Measurements from ENCODE around the gene BUD13. TPM values are rescaled to one million over a fixed set of nuclear protein-coding genes. Genes with fewer than 3 reads are reported as not detected.
A peak's percentile ranks its signal among the peaks of the same experiment; 100 is the strongest.

Gene BUD13
- 10 to 100 TPM; 30.2 to 35.6 TPM for total RNA-seq

DNA sequence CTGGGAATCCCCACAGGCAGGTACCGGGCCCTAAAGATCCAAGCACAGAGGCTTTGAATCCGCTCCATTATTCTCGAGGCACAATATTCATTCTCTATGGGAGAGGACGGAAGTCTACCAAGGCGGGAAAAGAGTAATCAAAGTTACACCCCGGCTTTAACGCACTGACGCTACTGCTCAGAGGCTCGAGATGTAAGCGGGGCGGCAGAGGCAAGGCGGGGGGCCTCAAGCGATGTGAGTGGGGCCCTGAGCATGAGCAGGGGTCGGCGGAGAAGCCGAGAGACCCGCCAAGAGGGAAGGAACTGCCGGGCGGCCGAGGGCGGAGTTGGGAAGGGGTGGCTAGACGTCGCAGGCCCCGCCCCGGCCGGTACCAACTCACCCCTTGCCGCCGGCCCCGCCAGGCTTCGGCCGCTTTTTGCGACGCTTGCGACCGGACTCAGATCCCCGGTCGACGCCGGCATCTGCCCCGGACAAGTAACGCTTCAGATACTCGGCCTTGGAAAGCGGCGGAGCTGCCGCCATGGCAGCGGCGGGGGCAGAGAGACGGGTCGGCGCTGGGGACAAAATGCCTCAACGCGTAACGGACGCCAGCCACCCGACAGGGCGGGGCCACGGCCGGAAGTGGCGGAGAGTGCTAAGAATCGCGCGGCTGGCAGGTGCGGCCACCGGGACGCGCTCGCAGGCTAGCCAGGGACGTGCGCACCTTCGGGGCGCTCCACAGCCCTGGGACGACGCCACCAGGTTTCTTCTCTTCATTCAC lies at the start of gene BUD13:
TSS of gene BUD13 (minus strand) at position 545 of the 760 bp plus-strand sequence. CDS start at position 522, 23 bp downstream.
- peaks cover 44% of the 10 kb centered on the region for H3K36me3 Mint-ChIP-seq (ENCODE audit: low read depth)
- POLR2A ChIA-PET, result interaction anchor here (1.0 kb wide), 1 partner anchor 15 kb away, joined by 3 read pairs; the partner anchor contains the start of gene ZPR1

DNA sequence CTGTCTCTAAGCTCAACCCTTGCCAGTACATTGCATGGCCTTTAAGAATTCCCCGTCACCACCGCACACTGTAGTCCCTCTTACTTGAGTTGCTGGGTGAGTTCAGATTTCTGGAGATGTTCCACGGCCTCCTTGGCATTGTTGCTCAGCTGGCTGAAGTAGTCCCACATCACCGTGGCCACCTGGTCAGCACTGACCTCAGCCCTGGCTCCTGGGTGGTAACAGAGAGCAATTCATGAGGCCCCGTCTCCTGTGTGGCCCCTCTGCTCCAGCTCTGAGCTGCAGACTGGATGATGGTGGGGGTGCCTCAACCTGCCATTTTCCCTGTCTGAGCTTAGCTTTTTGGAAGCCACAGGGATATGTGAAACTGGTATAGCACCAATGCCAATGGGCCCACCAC lies 49.8 kb upstream of the BUD13 start:
- intact Hi-C loops (cut with DNase I, micrococcal nuclease), result no loop called here
- no peaks in the 10 kb centered on the region for H3K36me3 Mint-ChIP-seq (ENCODE audit: low read depth)
- POLR2A ChIA-PET, result interaction anchor here (0.7 to 1.1 kb wide), 3 partner anchors 13 to 342 kb away, joined by 3 read pairs; no protein-coding TSS in a partner anchor
- no peaks in the 10 kb centered on the region for H3K27me3 Mint-ChIP-seq
- no peaks in the 10 kb centered on the region for H3K9me3 Mint-ChIP-seq (ENCODE audit: low read depth)
- H3K4me1 Mint-ChIP-seq, result no peaks in the 10 kb centered on the region
- no peak overlapping the region for H3K4me3 Mint-ChIP-seq
- H3K27ac Mint-ChIP-seq, result no peak overlapping the region
- no peak for DNase-seq
- ATAC-seq, result no peak
- CTCF ChIA-PET, result interaction anchor here (0.6 to 1.7 kb wide), 4 partner anchors 11 to 284 kb away, joined by 3 to 5 read pairs (median 4); no protein-coding TSS in a partner anchor

More for the DNA sequence above, at the start of gene BUD13:
- DNase-seq (peak; percentile 97), ATAC-seq (peak; percentile 91)
- H3K4me1 Mint-ChIP-seq, result peaks cover 56% of the 10 kb centered on the region
- H3K27ac Mint-ChIP-seq, result peak within 1 kb of the TSS; percentile 98
- intact Hi-C loops (cut with DNase I, micrococcal nuclease), result loop anchor here (1.0 to 5.0 kb wide), 12 partner anchors 16 to 1270 kb away; partner anchors contain the start of genes PAFAH1B2 (in 2 of the 2), PCSK7 (in 2 of the 2), RNF214 (in 2 of the 2) and ZPR1 (in 2 of the 2)
- H3K9me3 Mint-ChIP-seq (ENCODE audit: low read depth), result no peaks in the 10 kb centered on the region
- CTCF ChIA-PET, result interaction anchor here (0.6 to 3.7 kb wide), 9 partner anchors 10 to 653 kb away, joined by 3 to 21 read pairs (median 4); partner anchors contain the start of gene APOA5
- peak within 1 kb of the TSS; percentile 95 for H3K4me3 Mint-ChIP-seq
- H3K27me3 Mint-ChIP-seq, result no peaks in the 10 kb centered on the region

DNA sequence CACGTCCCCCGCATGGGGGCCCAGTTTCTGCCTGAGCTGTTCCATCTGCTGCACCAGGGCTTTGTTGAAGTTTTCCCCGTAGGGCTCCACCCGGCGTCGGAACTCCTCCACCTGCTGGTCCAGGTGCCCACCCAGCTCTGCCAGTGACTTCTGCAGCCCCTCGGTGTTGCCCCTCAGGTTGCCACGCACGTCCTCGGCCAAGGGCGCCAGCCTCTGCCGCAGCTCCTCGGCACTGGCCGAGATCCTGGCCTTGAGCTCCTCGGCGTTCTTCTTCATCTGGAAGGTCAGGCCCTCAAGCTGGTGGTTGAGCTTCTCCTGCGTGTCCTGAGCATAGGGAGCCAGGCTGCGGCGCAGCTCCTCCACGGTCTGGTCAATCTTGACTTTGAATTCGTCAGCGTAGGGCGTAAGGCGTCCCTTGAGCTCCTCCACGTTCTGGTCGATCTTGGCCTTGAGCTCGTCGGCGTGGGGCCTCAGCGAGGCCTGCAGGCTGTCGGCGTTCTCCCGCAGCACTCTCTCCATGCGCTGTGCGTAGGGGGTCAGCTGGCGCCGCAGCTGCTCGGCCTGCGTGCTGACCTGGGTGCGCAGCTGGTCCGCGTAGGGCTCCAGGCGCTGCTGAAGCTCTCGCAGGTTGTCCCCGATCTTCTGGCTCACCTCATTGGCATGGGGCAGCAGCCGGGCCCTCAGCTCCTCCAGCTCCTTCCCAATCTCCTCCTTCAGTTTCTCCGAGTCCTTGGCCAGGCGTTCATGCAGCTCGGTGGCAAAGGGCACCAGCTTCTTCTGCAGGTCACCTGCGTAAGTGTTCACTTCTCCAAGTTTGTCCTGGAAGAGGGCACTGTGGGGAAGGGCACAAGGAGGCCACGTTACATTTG lies 48.5 kb upstream of the BUD13 start:
- Mint-ChIP-seq H3K27ac (no peak overlapping the region), H3K9me3 (ENCODE audit: low read depth) (no peaks in the 10 kb centered on the region), H3K27me3 (no peaks in the 10 kb centered on the region), H3K36me3 (ENCODE audit: low read depth) (no peaks in the 10 kb centered on the region), H3K4me1 (no peaks in the 10 kb centered on the region), H3K4me3 (no peak overlapping the region)
- ATAC-seq, result no peak
- ChIA-PET POLR2A (no interaction called here), CTCF (interaction anchor here (0.6 to 1.8 kb wide), 7 partner anchors 12 to 386 kb away, joined by 3 to 5 read pairs (median 3); partner anchors contain the start of gene APOA5)
- DNase-seq, result no peak
- intact Hi-C loops (cut with DNase I, micrococcal nuclease), result no loop called here

GRCh38 chr11:116819049-116819448 lies 46.3 kb upstream of the BUD13 start:
- H3K9me3 Mint-ChIP-seq (ENCODE audit: low read depth), result no peaks in the 10 kb centered on the region

DNA sequence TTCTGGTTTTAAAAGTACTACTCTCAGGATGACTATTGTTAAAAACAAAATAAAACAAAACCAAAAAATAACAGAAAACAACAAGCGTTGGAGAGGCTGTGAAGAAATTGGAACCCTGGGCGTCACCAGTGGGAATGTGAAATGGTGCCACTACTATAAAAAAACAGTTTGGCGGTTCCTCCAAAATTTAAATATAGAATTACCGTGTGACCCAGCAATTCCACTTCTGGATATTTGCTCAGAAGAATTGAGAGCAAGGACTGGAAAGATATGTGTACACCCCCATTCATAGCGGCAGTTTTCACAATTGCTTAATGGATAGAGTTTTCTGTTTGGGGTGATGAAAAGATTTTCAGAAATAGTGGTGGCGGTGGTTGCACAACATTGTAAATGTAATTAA lies 41.7 kb upstream of the BUD13 start:
- DNase-seq, result no peak
- Mint-ChIP-seq H3K4me1 (no peaks in the 10 kb centered on the region), H3K36me3 (ENCODE audit: low read depth) (no peaks in the 10 kb centered on the region), H3K4me3 (no peak overlapping the region), H3K27me3 (no peaks in the 10 kb centered on the region), H3K9me3 (ENCODE audit: low read depth) (no peaks in the 10 kb centered on the region), H3K27ac (no peak overlapping the region)
- ChIA-PET POLR2A (no interaction called here), CTCF (no interaction called here)
- no peak for ATAC-seq
- intact Hi-C loops (cut with DNase I, micrococcal nuclease), result no loop called here

More at GRCh38 chr11:116819049-116819448, 46.3 kb upstream of the BUD13 start:
- Mint-ChIP-seq H3K27me3 (no peaks in the 10 kb centered on the region), H3K36me3 (ENCODE audit: low read depth) (no peaks in the 10 kb centered on the region), H3K27ac (no peak overlapping the region), H3K4me1 (no peaks in the 10 kb centered on the region), H3K4me3 (no peak overlapping the region)
- DNase-seq (no peak), ATAC-seq (no peak)
- POLR2A ChIA-PET, result no interaction called here
- CTCF ChIA-PET, result no interaction called here
- intact Hi-C loops (cut with DNase I, micrococcal nuclease), result no loop called here

DNA sequence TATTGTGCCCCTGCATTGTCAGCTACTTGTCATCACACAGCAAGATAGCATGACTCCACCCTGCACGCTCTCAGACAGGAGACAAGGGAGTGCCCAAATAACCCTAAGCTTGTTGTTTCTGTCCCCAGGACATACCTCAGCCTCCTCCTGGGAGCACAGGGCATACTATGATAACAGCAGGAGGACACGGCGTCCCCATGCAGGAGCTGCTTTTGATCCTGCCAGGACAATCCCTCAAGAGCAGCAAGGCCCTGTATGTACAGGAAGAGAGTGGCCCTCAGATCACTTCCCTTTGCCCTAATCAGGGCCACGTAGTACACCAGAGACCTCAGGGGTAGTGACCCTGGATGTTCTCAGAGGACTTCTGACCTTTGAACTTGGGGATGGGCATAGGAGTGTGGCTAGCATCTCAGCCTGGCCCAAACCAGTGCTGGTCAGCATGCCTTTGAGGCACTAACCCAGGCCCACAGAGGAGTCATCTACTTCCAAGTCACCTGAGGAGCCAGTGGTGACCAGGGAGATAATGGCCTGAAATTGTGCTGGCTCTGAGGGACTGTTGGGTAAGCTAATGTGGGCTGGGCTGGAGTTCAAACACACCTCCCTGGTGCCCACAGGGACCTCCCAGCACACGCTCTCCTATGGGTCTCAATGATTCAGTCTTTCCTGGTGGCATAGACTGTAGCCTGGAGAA lies 41.1 kb upstream of the BUD13 start:
- intact Hi-C loops (cut with DNase I, micrococcal nuclease), result no loop called here
- DNase-seq (no peak), ATAC-seq (no peak)
- Mint-ChIP-seq H3K4me3 (no peak overlapping the region), H3K27ac (no peak overlapping the region), H3K9me3 (ENCODE audit: low read depth) (no peaks in the 10 kb centered on the region), H3K36me3 (ENCODE audit: low read depth) (no peaks in the 10 kb centered on the region), H3K27me3 (no peaks in the 10 kb centered on the region), H3K4me1 (no peaks in the 10 kb centered on the region)
- ChIA-PET POLR2A (no interaction called here), CTCF (interaction anchor here (0.7 to 2.0 kb wide), 5 partner anchors 22 to 292 kb away, joined by 3 to 10 read pairs (median 3); partner anchors contain the start of gene APOA5)

DNA sequence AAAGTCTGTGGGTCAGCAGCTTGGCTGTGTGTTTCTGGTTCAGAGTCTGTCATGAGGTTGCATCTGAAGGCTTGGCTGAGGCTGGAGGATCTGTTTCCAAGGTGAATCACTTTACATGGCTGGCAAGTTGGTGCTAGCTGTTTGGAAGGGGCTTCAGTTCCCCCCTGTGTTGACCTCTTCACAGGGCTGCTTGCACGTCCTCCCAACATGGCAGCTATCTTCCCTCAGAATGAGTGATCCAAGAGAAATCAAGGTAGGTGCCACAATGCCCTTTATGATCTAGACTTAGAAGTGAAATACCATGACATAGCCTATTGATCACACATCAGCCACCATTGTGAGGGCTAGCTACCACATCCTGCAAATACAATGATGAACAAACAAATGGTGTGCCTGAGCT lies 40.4 kb upstream of the BUD13 start:
- H3K4me1 Mint-ChIP-seq, result no peaks in the 10 kb centered on the region
- no peak overlapping the region for H3K27ac Mint-ChIP-seq
- no peak for ATAC-seq
- no peak overlapping the region for H3K4me3 Mint-ChIP-seq
- POLR2A ChIA-PET, result no interaction called here
- intact Hi-C loops (cut with DNase I, micrococcal nuclease), result no loop called here
- DNase-seq, result no peak
- no peaks in the 10 kb centered on the region for H3K27me3 Mint-ChIP-seq
- no peaks in the 10 kb centered on the region for H3K9me3 Mint-ChIP-seq (ENCODE audit: low read depth)
- H3K36me3 Mint-ChIP-seq (ENCODE audit: low read depth), result no peaks in the 10 kb centered on the region
- CTCF ChIA-PET, result interaction anchor here (0.6 to 2.0 kb wide), 7 partner anchors 9 to 293 kb away, joined by 3 to 10 read pairs (median 3); partner anchors contain the start of gene APOA5

DNA sequence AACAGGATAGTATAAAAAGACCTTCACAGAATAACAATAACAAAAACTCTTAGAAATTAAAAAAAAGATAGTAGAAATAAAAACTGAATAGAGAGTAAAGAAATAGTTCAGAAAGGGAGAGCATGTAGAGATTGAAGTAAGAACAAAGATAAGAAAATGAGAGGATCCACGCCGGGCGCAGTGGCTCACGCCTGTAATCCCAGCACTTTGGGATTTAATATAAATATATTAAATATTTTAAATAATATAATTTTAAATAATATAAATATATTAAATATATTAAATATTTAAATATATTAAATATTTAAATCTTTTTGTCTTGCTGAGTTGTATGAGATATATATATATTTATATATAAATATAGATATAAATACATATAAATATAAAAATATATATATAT lies 39.3 kb upstream of the BUD13 start:
- Mint-ChIP-seq H3K27ac (no peak overlapping the region), H3K4me3 (no peak overlapping the region), H3K9me3 (ENCODE audit: low read depth) (no peaks in the 10 kb centered on the region), H3K27me3 (no peaks in the 10 kb centered on the region), H3K4me1 (no peaks in the 10 kb centered on the region), H3K36me3 (ENCODE audit: low read depth) (no peaks in the 10 kb centered on the region)
- CTCF ChIA-PET, result interaction anchor here (2.0 kb wide), 1 partner anchor 21 kb away, joined by 10 read pairs; the partner anchor contains the start of gene APOA5
- no peak for ATAC-seq
- intact Hi-C loops (cut with DNase I, micrococcal nuclease), result no loop called here
- POLR2A ChIA-PET, result no interaction called here
- DNase-seq, result no peak

DNA sequence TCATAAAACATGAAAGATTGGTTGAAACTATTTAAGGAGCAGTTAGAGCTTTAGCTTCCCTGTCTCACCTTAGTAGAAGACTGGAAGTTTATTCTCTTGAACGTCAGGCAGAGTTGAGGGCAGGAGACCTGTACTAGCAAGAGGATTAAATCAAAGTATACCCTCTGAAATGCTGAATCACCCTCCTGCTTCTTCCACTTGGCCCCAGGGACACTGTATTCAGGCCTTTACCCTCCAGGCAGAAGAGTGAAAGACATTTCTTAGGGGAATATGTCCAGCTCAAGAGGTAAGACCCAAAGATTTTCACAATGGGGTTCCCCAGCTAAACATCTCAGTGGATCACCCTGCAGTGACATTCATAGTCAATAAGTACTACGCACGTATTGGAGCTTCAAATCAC lies 38.4 kb upstream of the BUD13 start:
- Mint-ChIP-seq H3K27ac (no peak overlapping the region), H3K27me3 (no peaks in the 10 kb centered on the region), H3K4me3 (no peak overlapping the region), H3K36me3 (ENCODE audit: low read depth) (no peaks in the 10 kb centered on the region), H3K4me1 (no peaks in the 10 kb centered on the region), H3K9me3 (ENCODE audit: low read depth) (no peaks in the 10 kb centered on the region)
- ChIA-PET CTCF (interaction anchor here (0.6 to 2.2 kb wide), 4 partner anchors 24 to 298 kb away, joined by 3 to 7 read pairs (median 4); no protein-coding TSS in a partner anchor), POLR2A (no interaction called here)
- DNase-seq, result no peak
- no peak for ATAC-seq
- intact Hi-C loops (cut with DNase I, micrococcal nuclease), result no loop called here

DNA sequence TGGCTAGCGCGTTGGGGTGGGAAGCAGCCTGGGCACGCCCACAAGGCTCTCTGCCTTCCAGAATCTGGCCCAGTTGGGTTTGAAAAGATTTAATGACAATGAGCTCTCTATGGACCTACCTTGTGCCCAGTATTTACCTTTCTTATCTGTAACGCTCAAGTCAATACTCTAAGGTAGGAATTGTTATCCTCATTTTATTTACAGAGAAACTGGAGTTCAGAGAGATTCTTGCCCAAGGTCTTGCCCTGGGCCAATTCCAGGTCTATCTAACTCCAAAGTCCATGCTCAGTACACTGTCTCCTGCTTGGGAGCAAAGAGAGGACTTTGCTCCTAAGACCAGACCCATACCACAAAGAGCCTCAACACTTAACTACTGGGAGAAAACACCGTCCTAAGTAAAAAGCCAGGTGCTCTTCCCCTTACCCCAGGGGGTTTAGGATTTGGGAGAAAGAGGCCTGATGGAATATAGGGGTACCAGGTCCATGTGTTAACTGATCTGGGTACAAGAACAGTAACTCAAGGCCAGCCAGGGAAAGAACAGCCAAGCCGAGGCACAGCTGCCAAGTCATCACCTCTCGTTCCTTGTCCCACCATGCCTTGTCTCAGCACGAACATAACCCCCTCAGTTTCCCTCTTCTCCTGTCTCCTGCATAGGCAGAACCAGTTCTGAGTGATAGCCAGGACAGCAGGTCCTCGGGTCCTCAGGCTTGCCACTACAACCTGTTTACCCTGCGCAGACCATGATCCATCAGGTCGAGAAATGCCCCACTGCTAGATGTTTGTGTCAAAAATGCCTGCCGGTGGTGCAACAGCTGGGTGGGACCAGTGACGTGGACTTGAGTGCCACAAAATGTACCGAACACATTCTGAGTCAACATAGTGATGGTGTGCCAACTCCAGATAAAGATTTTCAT lies 35.7 kb upstream of the BUD13 start:
- H3K27me3 Mint-ChIP-seq, result no peaks in the 10 kb centered on the region
- ChIA-PET POLR2A (interaction anchor here (0.6 kb wide), 1 partner anchor 330 kb away, joined by 7 read pairs; no protein-coding TSS in a partner anchor), CTCF (interaction anchor here (0.7 to 2.2 kb wide), 3 partner anchors 19 to 41 kb away, joined by 3 to 7 read pairs (median 4); no protein-coding TSS in a partner anchor)
- no peak for ATAC-seq
- no peak for DNase-seq
- no peaks in the 10 kb centered on the region for H3K4me1 Mint-ChIP-seq
- H3K36me3 Mint-ChIP-seq (ENCODE audit: low read depth), result no peaks in the 10 kb centered on the region
- no peaks in the 10 kb centered on the region for H3K9me3 Mint-ChIP-seq (ENCODE audit: low read depth)
- no peak overlapping the region for H3K4me3 Mint-ChIP-seq
- intact Hi-C loops (cut with DNase I, micrococcal nuclease), result no loop called here
- no peak overlapping the region for H3K27ac Mint-ChIP-seq
